Peyer's patch (tissue), 4 donors: Measurements from ENCODE around the gene WDR91.

ENCODE experiments used
- CTCF ChIP-seq, 6 experiments: fragments of 450-650 bp in 4 of 6; fragments of 200-600 bp in 2 of 6; sonication (generic) in 1 of 6; IDR thresholded peaks; one replicate each; pipeline ENCODE4 v1.5.1; 2017 to 2019; ENCODE audit warnings: antibody characterized with exemption in 6 of 6, mild to moderate bottlenecking in 3 of 6, moderate library complexity in 1 of 6
- POLR2A ChIP-seq, 2 donors: fragments of 450-650 bp; IDR thresholded peaks; one replicate each; pipeline ENCODE4 v1.5.1; 2017; ENCODE audit warnings: antibody characterized with exemption in 2 of 2, mild to moderate bottlenecking in 2 of 2, moderate library complexity in 2 of 2

GRCh38 chr7:135259702-135260101 is 48.4 kb upstream of the WDR91 start:
- TF ChIP-seq POLR2A (IDR thresholded peaks at IDR 0.05) (no peak), CTCF (IDR thresholded peaks at IDR 0.05) (no peak)
